SK-N-SH treated with all-trans-retinoic acid at 6 μM for 48 hours (cell line): Measurements from ENCODE around the gene OSCP1.

Experiments
- RARB ChIP-seq: fragments of 250-450 bp; sonication (Bioruptor Pico); IDR thresholded peaks from 2 replicates; pipeline ENCODE4 v1.8.0; 2021; ENCODE audit warnings: mild to moderate bottlenecking, moderate library complexity
- ZNF70 ChIP-seq: fragments of 450-650 bp; formaldehyde crosslinking; IDR thresholded peaks from 2 replicates; pipeline ENCODE4 v1.5.0; 2020; ENCODE audit warnings: mild to moderate bottlenecking, moderate library complexity
- ZNF8 ChIP-seq: fragments of 450-650 bp; formaldehyde crosslinking; IDR thresholded peaks from 2 replicates; pipeline ENCODE4 v1.5.0; 2020; ENCODE audit warnings: mild to moderate bottlenecking, moderate library complexity
- TF ChIP-seq, protein P1 (sequence below): fragments of 250-450 bp; sonication (Bioruptor Pico); IDR thresholded peaks from 2 replicates; pipeline ENCODE4 v1.5.0; 2020; ENCODE audit warnings: mild to moderate bottlenecking, moderate library complexity

DNA sequence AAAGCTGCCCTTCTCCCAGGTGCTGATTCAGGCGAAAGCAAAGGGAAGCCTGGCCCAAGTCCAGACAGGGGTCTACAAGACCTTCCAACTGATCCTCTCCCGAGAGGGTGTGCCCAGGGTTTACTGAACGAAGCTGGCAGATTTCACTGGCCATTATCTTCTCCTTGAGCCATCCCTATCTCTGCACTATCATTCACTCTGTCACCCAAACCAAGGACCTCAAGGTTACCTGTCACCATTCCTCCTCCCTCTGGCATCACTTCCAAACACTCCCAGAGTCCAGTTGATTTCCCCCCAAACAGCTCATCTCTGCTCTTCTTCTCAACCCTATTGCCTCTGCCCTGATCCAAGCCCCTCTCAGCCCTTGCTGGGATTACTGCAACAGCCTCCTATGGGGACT, 69.5 kb downstream of the OSCP1 start:
- TF ChIP-seq, protein P1, sequence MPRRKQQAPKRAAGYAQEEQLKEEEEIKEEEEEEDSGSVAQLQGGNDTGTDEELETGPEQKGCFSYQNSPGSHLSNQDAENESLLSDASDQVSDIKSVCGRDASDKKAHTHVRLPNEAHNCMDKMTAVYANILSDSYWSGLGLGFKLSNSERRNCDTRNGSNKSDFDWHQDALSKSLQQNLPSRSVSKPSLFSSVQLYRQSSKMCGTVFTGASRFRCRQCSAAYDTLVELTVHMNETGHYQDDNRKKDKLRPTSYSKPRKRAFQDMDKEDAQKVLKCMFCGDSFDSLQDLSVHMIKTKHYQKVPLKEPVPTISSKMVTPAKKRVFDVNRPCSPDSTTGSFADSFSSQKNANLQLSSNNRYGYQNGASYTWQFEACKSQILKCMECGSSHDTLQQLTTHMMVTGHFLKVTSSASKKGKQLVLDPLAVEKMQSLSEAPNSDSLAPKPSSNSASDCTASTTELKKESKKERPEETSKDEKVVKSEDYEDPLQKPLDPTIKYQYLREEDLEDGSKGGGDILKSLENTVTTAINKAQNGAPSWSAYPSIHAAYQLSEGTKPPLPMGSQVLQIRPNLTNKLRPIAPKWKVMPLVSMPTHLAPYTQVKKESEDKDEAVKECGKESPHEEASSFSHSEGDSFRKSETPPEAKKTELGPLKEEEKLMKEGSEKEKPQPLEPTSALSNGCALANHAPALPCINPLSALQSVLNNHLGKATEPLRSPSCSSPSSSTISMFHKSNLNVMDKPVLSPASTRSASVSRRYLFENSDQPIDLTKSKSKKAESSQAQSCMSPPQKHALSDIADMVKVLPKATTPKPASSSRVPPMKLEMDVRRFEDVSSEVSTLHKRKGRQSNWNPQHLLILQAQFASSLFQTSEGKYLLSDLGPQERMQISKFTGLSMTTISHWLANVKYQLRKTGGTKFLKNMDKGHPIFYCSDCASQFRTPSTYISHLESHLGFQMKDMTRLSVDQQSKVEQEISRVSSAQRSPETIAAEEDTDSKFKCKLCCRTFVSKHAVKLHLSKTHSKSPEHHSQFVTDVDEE (CRISPR knock-in tag) = no peak
- TF ChIP-seq ZNF70 (CRISPR knock-in tag) (no peak), RARB (CRISPR knock-in tag) (no peak), ZNF8 (no peak)
